CD14-positive monocyte (primary cell): ENCODE measurements around the gene KRTAP5-6. TPM values are rescaled to one million over a fixed set of nuclear protein-coding genes. Genes with fewer than 3 reads are reported as not detected.
A peak's percentile ranks its signal among the peaks of the same experiment; 100 is the strongest.

Experiments
- DNase-seq, 3 donors: peaks; one replicate each; pipeline ENCODE4 v3.0.0-alpha.2; 2011 to 2022
- H2AFZ ChIP-seq: 2 replicates; pipeline ENCODE4 v1.6.0; 2012; ENCODE audit warnings: mild to moderate bottlenecking, low read depth, low read length, inconsistent platforms; ENCODE audit not compliant: insufficient read depth, poor library complexity, severe bottlenecking
- H3K27ac ChIP-seq, 2 donors: 1 replicate in 1 of 2; 2 replicates in 1 of 2; pipeline ENCODE4 v1.5.1; 2012 to 2013; ENCODE audit warnings: low read length in 2 of 2, control low read depth in 1 of 2, inconsistent platforms in 1 of 2, low read depth in 1 of 2, mild to moderate bottlenecking in 1 of 2
- H3K27me3 ChIP-seq, 2 donors: one replicate each; pipeline versions ENCODE4 v1.6.0 to v1.6.1; 2011 to 2013; ENCODE audit warnings: low read length in 2 of 2; ENCODE audit not compliant: control insufficient read depth in 2 of 2, insufficient read depth in 2 of 2
- H3K36me3 ChIP-seq, 2 donors: replicated peaks in 1 of 2; 1 replicate in 1 of 2; 2 replicates in 1 of 2; pipeline versions ENCODE4 v1.5.1 to v1.6.1; 2012 to 2013; ENCODE audit warnings: low read length in 2 of 2, control low read depth in 1 of 2, inconsistent platforms in 1 of 2, mild to moderate bottlenecking in 1 of 2; ENCODE audit not compliant: insufficient read depth in 2 of 2, control insufficient read depth in 1 of 2
- H3K4me1 ChIP-seq, 2 donors: 1 replicate in 1 of 2; 2 replicates in 1 of 2; pipeline versions ENCODE4 v1.5.1 to v1.6.1; 2012 to 2013; ENCODE audit warnings: low read length in 2 of 2, control low read depth in 1 of 2, inconsistent platforms in 1 of 2, mild to moderate bottlenecking in 1 of 2, moderate library complexity in 1 of 2; ENCODE audit not compliant: insufficient read depth in 2 of 2, control insufficient read depth in 1 of 2
- H3K4me2 ChIP-seq: replicated peaks from 2 replicates; pipeline ENCODE3; 2012; ENCODE audit warnings: low read length, moderate library complexity, mild to moderate bottlenecking; ENCODE audit not compliant: poor library complexity, severe bottlenecking; ENCODE audit errors: extremely low read depth
- H3K4me3 ChIP-seq, 3 experiments: fragments of 200-600 bp in 1 of 3; sonication (generic) in 1 of 3; replicated peaks in 1 of 3; 1 replicate in 2 of 3; 2 replicates in 1 of 3; pipeline ENCODE4 v1.5.1; 2011 to 2013; ENCODE audit warnings: low read length in 3 of 3, mild to moderate bottlenecking in 3 of 3, control low read depth in 2 of 3, low read depth in 2 of 3, inconsistent platforms in 1 of 3, moderate library complexity in 1 of 3
- H3K79me2 ChIP-seq: 2 replicates; pipeline ENCODE4 v1.6.0; 2012; ENCODE audit warnings: mild to moderate bottlenecking, control low read depth, inconsistent platforms, low read length, moderate library complexity; ENCODE audit not compliant: insufficient read depth
- H3K9ac ChIP-seq: 2 replicates; pipeline ENCODE4 v1.6.0; 2017; ENCODE audit warnings: low read length, mild to moderate bottlenecking; ENCODE audit not compliant: insufficient read depth, poor library complexity, severe bottlenecking
- H3K9me3 ChIP-seq, 2 donors: replicated peaks in 1 of 2; 1 replicate in 1 of 2; 2 replicates in 1 of 2; pipeline versions ENCODE4 v1.5.1 to v1.6.1; 2012 to 2013; ENCODE audit warnings: low read length in 2 of 2, control low read depth in 1 of 2; ENCODE audit not compliant: control insufficient read depth in 1 of 2, insufficient read depth in 1 of 2
- H4K20me1 ChIP-seq: 2 replicates; pipeline ENCODE4 v1.6.0; 2012; ENCODE audit warnings: mild to moderate bottlenecking, low read length, control low read depth, moderate library complexity; ENCODE audit not compliant: insufficient read depth
- H3K27ac Mint-ChIP-seq, 7 donors: one replicate each; pipeline ENCODE4 v1.8.0; 2020; ENCODE audit warnings: mild to moderate bottlenecking in 7 of 7, mixed read lengths in 7 of 7, moderate library complexity in 6 of 7, inconsistent platforms in 2 of 7
- H3K27me3 Mint-ChIP-seq, 3 donors: one replicate each; pipeline ENCODE4 v1.8.0; 2021 to 2022; ENCODE audit warnings: low read depth in 3 of 3, mild to moderate bottlenecking in 3 of 3, mixed read lengths in 3 of 3, moderate library complexity in 3 of 3, inconsistent platforms in 1 of 3
- H3K36me3 Mint-ChIP-seq, 2 donors: one replicate each; pipeline ENCODE4 v1.8.0; 2020; ENCODE audit warnings: mixed read lengths in 2 of 2, inconsistent platforms in 1 of 2, mild to moderate bottlenecking in 1 of 2
- H3K4me1 Mint-ChIP-seq: one replicate; pipeline ENCODE4 v1.8.0; 2020; ENCODE audit warnings: mild to moderate bottlenecking, mixed read lengths
- H3K4me3 Mint-ChIP-seq, 2 donors: one replicate each; pipeline ENCODE4 v1.8.0; 2020; ENCODE audit warnings: mild to moderate bottlenecking in 2 of 2, mixed read lengths in 2 of 2, moderate library complexity in 1 of 2
- H3K9me3 Mint-ChIP-seq, 7 donors: one replicate each; pipeline ENCODE4 v1.8.0; 2020 to 2022; ENCODE audit warnings: mixed read lengths in 7 of 7, mild to moderate bottlenecking in 6 of 7, moderate library complexity in 6 of 7, inconsistent platforms in 2 of 7
- WGBS: methylation state at CpG from one replicate; pipeline ENCODE4 v1.1.5; 2013; ENCODE audit warnings: missing lambda C conversion rate; ENCODE audit not compliant: insufficient coverage; 5-methylcytosine and 5-hydroxymethylcytosine counted together
- intact Hi-C, 2 donors: fragments of 100-400 bp; cut with micrococcal nuclease; formaldehyde crosslinking; loops; one replicate each; pipeline versions ENCODE4 v1.15.0 to v1.15.1; 2023
- polyA plus RNA-seq, 3 donors: library from polyadenylated mRNA; depleted of rRNA in 1 of 3; unstranded in 2 of 3; stranded (reverse) in 1 of 3; fragments of 300-500 nt in 2 of 3; fragments of >200 nt in 1 of 3; fragmentation: Illumina TruSeq in 2 of 3; gene quantifications; 1 replicate in 2 of 3; 2 replicates in 1 of 3; pipeline ENCODE4 v1.2.3, GENCODE V29; 2012 to 2021
- TF ChIP-seq, protein P1 (sequence below): fragments of 200-600 bp; IDR thresholded peaks from one replicate; pipeline ENCODE4 v1.8.0; 2022; ENCODE audit warnings: antibody characterized with exemption, mild to moderate bottlenecking

Gene KRTAP5-6
- polyA plus RNA-seq, 3 donors, result not detected

DNA sequence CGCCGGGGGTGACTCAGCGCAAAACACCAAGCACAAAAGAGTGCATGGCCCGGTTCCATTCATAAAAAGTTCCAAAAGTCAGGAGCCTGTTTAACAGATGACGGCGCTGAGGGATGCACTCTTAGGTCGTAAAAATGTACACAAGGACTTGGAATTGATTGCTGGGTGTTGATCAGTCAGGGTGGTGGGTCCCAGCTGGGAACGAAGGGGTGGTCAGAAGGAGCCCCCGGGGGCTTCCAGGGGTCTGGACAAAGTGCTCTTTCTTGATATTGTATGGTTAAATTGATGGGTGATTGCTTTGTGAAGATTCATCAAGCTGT, 32.7 kb downstream of the KRTAP5-6 start:
- Mint-ChIP-seq H3K9me3 (peaks cover 0 to 9% (median 0%) of the 10 kb centered on the region in 7 donors), H3K36me3 (no peaks in the 10 kb centered on the region), H3K27ac (no peak overlapping the region), H3K4me3 (peak overlapping the region in 1 of 2 donors; percentile 68), H3K27me3 (peaks cover 41 to 72% (median 60%) of the 10 kb centered on the region in 3 donors), H3K4me1 (peaks cover 20% of the 10 kb centered on the region)
- H4K20me1 ChIP-seq, result no peaks in the 10 kb centered on the region
- H2AFZ ChIP-seq, result no peak overlapping the region
- peaks cover 12 to 59% of the 10 kb centered on the region in 2 donors for H3K27me3 ChIP-seq
- H3K79me2 ChIP-seq, result no peaks in the 10 kb centered on the region
- TF ChIP-seq, protein P1, sequence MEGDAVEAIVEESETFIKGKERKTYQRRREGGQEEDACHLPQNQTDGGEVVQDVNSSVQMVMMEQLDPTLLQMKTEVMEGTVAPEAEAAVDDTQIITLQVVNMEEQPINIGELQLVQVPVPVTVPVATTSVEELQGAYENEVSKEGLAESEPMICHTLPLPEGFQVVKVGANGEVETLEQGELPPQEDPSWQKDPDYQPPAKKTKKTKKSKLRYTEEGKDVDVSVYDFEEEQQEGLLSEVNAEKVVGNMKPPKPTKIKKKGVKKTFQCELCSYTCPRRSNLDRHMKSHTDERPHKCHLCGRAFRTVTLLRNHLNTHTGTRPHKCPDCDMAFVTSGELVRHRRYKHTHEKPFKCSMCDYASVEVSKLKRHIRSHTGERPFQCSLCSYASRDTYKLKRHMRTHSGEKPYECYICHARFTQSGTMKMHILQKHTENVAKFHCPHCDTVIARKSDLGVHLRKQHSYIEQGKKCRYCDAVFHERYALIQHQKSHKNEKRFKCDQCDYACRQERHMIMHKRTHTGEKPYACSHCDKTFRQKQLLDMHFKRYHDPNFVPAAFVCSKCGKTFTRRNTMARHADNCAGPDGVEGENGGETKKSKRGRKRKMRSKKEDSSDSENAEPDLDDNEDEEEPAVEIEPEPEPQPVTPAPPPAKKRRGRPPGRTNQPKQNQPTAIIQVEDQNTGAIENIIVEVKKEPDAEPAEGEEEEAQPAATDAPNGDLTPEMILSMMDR, result no peak
- H3K9ac ChIP-seq, result no peak overlapping the region
- H3K27ac ChIP-seq, result no peak overlapping the region
- H3K9me3 ChIP-seq, result no peaks in the 10 kb centered on the region
- H3K4me2 ChIP-seq, result peak overlapping the region; percentile 41
- peaks cover 8 to 15% of the 10 kb centered on the region in 2 donors for H3K4me1 ChIP-seq
- peak in 1 of 3 donors; percentile 21 for DNase-seq
- WGBS, result 57% methylated on average over 7 of the region's 9 CpGs
- intact Hi-C loops, result no loop called here
- H3K36me3 ChIP-seq, result no peaks in the 10 kb centered on the region
- H3K4me3 ChIP-seq, result peak overlapping the region in 1 of 3 experiments; percentile 39

DNA sequence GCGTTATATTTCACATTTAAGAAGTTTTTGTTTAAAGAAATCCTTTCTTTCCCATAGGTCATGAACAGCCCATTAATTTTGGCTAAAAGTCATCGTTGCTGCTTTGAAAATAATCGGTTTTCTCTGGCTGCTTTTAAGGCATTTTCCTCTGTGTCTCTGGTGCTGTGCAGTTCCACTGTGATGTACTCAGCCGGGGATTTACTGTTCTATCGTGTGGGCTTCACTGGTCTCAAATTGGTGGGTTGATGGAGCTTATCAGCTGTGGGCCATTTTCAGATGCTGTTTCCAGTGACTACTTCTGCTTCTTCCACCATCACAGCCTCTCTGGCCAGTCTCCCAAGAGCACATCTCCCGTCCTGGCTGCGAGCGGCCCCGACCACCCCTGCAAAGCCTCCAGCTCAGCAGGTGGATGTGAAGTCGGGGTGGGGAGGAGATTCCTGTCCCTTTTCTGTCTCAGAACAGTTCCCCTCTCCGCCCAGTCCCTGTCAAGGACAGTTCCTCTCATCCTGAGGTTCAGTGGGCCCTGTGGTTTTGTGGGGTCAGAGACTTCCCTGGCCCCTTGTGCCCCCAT, 33.1 kb downstream of the KRTAP5-6 start:
- peaks cover 8 to 15% of the 10 kb centered on the region in 2 donors for H3K4me1 ChIP-seq
- intact Hi-C loops, result no loop called here
- peaks cover 44 to 75% (median 65%) of the 10 kb centered on the region in 3 donors for H3K27me3 Mint-ChIP-seq

More for the DNA sequence above, 33.1 kb downstream of the KRTAP5-6 start:
- Mint-ChIP-seq H3K4me3 (peak overlapping the region in 1 of 2 donors; percentile 80), H3K9me3 (peaks cover 0 to 9% (median 1%) of the 10 kb centered on the region in 7 donors), H3K4me1 (peaks cover 20% of the 10 kb centered on the region), H3K36me3 (no peaks in the 10 kb centered on the region), H3K27ac (peak overlapping the region in 2 of 7 donors; percentile 15 to 81)
- Histone ChIP-seq H3K4me3 (no peak overlapping the region), H3K9ac (no peak overlapping the region), H3K27me3 (peaks cover 12 to 64% of the 10 kb centered on the region in 2 donors), H3K9me3 (no peaks in the 10 kb centered on the region), H3K27ac (no peak overlapping the region), H4K20me1 (no peaks in the 10 kb centered on the region), H3K36me3 (no peaks in the 10 kb centered on the region), H2AFZ (no peak overlapping the region), H3K4me2 (no peak overlapping the region), H3K79me2 (no peaks in the 10 kb centered on the region)
- DNase-seq, result no peak
- 76% methylated on average over 3 of the region's 11 CpGs for WGBS
- TF ChIP-seq, protein P1, result no peak
